ENCODE measurements around the gene LRRC63.

- TF ChIP-seq POLR2AphosphoS5 (IDR thresholded peaks at IDR 0.05) (no peak), CTCF (IDR thresholded peaks at IDR 0.05 in 8 of 11, conservative IDR thresholded peaks at IDR 0.05 in 3 of 11) (no peak)
Measured at GRCh38 chr13:46171217-46171616, 40.5 kb upstream of the LRRC63 start.
